GM19035 (cell line): Measurements from ENCODE around the gene PIP4K2C.
"Not testable (repeated sequence)": the region's sequence is repeated elsewhere in the genome, so short reads cannot be mapped to it uniquely, and the experiment has no call there.

Experiments used
- ATAC-seq: cut with Tn5 transposase; IDR thresholded peaks from one replicate; pipeline ENCODE4 v1.9.1; 2021; ENCODE audit not compliant: unreplicated experiment

Gene PIP4K2C

GRCh38 chr12:57558864-57559263, 32.1 kb upstream of the PIP4K2C start:
- ATAC-seq, result no peak

DNA sequence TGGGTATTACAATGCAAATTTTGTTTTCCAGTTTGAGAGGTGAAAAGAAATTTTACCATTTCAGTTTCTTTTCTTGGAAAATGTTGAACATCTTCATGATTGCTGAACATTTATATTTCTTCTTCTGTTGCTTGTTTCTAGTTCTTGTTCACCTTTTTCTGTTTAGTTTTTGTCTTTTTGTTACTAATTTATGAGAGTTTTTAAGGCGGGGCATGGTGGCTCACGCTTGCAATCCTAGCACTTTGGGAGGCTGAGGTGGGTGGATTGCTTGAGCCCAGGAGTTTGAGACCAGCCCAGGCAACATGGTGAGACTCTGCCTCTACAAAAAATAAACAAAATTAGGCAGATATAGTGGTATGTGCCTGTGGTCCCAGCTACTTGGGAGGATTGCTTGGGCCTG, 30.5 kb upstream of the PIP4K2C start:
- no peak for ATAC-seq

GRCh38 chr12:57561117-57561516, 29.9 kb upstream of the PIP4K2C start:
- not testable (repeated sequence) for ATAC-seq

- no peak for ATAC-seq
These were observed 27.6 kb upstream of the PIP4K2C start for GRCh38 chr12:57563358-57563757.

DNA sequence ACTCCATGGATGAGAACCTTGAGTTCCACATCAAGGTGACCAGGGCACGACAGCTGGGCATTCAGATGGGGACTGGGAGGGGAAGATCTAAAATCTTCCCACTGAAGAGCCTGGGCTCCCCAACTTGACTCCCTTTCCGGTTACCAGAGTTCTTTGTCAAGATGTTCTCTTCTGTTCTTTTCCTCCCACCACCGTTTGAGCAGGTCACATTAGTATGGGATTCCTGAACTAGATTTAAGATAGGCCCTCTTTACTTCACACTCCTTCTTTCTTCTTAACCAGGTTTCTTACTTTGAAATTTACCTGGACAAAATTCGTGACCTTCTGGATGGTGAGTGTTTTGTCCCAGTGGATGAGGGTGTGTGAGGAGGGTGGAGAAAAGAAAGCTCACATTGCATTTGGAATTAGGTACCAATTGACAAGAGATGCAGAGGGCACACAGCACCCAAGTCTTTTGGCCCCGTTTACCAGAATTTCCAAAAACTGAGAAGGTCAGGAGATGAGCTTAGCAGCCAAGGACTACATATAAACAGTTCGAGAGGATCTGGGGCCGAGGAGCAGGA, 26.7 kb upstream of the PIP4K2C start:
- no peak for ATAC-seq

DNA sequence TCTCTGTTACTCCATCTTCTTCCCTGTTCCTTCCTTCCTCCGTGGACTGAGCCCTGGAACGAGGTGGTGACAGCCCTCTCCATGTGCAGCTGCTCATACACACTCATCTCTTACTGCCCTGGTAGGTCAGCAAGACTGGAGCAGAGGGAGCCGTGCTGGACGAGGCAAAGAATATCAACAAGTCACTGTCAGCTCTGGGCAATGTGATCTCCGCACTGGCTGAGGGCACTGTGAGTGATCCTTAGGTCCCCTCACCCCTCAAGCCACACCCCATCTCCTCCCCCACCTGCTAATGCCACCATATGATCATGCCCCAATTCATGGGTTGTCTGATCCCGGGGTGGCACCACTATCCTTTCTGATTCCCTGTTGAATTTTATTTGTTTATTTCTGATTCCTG, 22.2 kb upstream of the PIP4K2C start:
- ATAC-seq, result no peak

DNA sequence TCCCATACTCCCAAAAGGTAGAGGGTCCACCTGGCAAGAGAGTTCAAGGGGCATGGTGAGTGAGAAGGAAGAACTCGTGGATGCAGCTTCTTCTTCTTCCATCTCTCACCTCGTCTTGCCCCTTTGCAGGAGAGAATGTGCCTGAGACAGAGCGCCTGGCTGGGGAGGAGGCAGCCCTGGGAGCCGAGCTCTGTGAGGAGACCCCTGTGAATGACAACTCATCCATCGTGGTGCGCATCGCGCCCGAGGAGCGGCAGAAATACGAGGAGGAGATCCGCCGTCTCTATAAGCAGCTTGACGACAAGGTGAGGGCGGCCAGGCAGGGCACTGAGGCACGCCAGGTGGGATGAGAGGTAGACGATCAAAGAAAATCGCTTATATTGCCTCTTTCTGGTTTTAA, 21.1 kb upstream of the PIP4K2C start:
- no peak for ATAC-seq

- ATAC-seq, result not testable (repeated sequence)
These were observed 20.6 kb upstream of the PIP4K2C start for GRCh38 chr12:57570438-57570837.

- ATAC-seq, result no peak
These were observed 18.8 kb upstream of the PIP4K2C start for GRCh38 chr12:57571926-57572762.

- no peak for ATAC-seq
These were observed 16.2 kb upstream of the PIP4K2C start for GRCh38 chr12:57574795-57575194.

DNA sequence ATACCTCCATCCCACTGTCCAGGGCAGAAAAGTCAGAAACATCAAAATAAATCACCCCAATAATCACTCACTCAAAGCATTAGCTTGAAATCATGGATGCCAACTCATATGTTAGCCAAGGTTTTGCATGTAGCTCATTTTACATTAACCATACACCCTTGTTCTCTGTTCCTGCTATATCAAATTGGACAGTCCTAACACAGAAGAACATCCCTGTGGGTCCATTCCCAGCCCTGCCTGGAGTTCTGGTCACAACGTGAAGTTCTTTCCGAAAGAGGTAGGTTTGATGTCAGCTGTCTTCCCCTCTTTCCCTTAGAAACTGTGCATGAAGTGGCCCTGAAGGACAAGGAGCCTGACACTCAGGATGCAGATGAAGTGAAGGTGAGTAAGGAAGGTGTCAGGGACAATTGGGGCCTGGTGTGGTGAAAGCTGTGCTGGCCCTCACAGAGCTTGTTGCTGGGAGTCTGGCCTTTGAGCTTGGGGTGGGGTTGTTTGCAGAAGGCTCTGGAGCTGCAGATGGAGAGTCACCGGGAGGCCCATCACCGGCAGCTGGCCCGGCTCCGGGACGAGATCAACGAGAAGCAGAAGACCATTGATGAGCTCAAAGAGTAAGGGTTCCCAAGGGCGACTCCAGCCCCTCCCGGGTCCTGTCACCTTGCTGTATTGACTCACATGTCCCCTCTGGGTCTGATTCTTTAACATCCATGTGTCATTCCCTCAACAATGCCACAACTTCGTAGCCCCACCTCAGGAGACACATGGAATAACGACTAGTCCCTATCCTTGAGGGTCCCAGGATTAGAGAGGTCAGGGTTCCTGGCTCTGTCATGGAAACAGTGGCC, 15.0 kb upstream of the PIP4K2C start:
- ATAC-seq, result no peak

DNA sequence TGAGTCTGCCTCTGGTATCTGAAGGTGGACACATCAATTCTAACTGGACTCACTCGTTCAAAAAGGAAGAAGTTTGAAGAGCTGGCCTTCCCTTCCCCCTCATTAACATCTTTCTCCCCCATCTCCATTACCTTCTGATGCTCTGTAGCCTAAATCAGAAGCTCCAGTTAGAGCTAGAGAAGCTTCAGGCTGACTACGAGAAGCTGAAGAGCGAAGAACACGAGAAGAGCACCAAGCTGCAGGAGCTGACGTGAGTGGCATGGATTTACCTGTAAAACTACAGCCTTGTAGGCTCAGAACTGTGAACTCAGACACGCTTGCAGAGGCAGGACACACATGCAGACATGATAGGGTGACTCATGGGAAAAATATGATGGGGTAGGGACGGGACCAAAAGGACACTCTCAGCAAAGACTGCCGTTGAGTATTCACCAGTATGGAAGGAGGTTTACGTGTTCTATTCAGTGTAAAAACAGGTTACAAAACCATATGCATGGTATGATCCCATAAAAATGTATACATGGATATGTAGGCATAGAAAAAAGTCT, 14.3 kb upstream of the PIP4K2C start:
- ATAC-seq, result no peak

- no peak for ATAC-seq
These were observed 12.8 kb upstream of the PIP4K2C start for GRCh38 chr12:57577981-57578758.

GRCh38 chr12:57579011-57579410, 12.0 kb upstream of the PIP4K2C start:
- ATAC-seq, result no peak

- no peak for ATAC-seq
These were observed 11.1 kb upstream of the PIP4K2C start for GRCh38 chr12:57579677-57580465.

DNA sequence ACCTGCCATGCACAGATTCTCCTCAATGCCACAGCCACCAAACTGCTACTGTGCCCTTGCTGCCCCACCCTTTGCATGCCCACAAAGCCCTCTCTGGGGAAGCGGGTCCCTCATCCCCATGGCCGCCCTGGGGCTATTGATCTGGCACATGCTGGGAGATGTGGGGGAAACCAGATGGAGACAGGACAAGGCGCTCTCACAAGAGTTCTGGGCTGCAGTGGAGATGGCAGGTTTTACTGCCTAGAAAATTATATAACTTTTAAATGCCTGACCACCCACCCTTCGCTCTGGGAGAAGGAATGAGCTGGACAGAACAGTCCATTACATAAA, 10.6 kb upstream of the PIP4K2C start:
- no peak for ATAC-seq

GRCh38 chr12:57581802-57582201, 9.2 kb upstream of the PIP4K2C start:
- no peak for ATAC-seq

DNA sequence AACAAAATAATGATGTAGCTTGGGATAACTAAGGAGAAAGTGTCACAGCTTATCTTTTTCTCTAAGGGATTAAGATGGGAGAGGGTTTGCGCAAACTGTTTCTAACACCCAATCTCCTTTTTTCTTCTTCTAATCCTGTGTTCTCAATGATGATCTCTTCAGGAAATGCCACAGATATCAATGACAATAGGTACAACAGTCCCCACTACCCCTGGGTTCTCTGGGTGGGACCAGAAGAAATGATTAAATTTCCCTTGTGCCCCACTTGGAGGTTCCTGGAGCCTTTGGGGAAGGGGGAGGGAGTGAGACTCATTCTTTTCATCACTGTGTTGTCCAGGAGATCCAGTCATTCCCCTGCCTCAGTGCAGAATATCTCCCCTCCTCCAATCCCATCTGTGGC, 8.6 kb upstream of the PIP4K2C start:
- no peak for ATAC-seq

GRCh38 chr12:57583008-57583831, 7.8 kb upstream of the PIP4K2C start:
- ATAC-seq, result peak; percentile 97
